ENCODE data around the gene ZNF805.
"Not testable (repeated sequence)": the region's sequence is repeated elsewhere in the genome, so short reads cannot be mapped to it uniquely, and the experiment has no call there.

ZNF805 gene

DNA sequence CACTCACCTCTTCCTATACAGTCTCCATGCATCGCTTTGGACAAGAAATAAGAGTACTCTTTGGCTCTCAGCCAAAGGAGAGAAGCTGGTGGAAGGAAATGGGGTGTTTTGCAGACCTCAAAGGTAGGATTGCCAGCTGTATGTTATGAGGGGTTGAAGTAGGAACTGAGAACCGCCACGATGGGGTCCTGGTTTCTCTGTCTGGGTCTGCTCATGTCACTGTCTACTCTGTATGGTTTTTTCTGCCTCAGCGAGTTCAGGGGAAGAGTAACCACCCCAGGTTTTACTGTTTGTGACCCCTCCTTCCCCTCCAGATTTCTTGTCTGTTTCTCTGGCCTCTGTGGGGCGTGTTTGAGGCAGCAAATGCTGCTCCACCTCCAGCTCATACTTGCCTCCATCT is 4.1 kb downstream of the ZNF805 start:
- DNase-seq (ENCODE audit: low read depth), result no peak
- H3K4me3 ChIP-seq (ENCODE audit: low read depth, low read length), result no peak overlapping the region
- TF ChIP-seq, protein P1, sequence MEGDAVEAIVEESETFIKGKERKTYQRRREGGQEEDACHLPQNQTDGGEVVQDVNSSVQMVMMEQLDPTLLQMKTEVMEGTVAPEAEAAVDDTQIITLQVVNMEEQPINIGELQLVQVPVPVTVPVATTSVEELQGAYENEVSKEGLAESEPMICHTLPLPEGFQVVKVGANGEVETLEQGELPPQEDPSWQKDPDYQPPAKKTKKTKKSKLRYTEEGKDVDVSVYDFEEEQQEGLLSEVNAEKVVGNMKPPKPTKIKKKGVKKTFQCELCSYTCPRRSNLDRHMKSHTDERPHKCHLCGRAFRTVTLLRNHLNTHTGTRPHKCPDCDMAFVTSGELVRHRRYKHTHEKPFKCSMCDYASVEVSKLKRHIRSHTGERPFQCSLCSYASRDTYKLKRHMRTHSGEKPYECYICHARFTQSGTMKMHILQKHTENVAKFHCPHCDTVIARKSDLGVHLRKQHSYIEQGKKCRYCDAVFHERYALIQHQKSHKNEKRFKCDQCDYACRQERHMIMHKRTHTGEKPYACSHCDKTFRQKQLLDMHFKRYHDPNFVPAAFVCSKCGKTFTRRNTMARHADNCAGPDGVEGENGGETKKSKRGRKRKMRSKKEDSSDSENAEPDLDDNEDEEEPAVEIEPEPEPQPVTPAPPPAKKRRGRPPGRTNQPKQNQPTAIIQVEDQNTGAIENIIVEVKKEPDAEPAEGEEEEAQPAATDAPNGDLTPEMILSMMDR (conservative IDR thresholded peaks at IDR 0.05; ENCODE audit: low read depth, low read length), result no peak

DNA sequence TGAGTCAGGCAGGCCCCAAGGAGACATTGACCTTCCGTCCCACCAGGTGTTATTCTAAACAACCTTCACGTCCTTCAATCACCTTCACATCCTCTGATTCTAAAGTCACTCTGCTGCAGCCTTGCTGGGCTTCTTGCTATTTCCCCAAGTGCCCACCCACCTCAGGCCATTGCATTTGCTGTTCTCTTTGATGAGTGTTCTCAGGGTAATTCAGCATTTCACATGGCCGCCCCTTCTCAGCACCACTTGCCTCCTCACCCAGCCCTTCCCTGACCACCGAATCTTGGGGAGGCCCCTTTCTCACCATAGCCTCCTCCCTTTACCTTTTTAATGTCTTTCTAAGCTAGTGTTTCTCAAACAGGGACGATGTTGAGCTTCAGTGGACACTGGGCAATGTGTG is 4.6 kb downstream of the ZNF805 start:
- no peak overlapping the region for H3K4me3 ChIP-seq (ENCODE audit: low read depth, low read length)

DNA sequence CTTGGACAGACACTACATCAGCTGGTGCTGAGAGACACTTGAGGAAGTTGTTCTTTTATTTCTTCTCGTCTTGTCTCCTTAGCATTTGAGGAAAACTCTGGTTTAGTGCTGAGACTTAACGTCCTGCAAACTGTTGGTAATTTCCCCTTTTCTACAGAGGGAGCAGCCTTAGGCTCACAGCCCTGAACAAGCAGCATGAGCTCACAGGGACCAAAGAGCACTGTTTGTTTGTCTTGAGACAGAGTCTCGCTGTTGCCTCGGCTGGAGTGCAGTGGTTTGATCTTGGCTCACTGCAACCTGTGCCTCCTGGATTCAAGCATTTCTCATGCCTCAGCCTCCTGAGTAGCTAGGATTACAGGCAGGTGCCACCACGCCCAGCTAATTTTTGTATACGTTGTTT is 5.5 kb downstream of the ZNF805 start:
- TF ChIP-seq, protein P1 (conservative IDR thresholded peaks at IDR 0.05; ENCODE audit: low read depth, low read length), result no peak
- DNase-seq (ENCODE audit: low read depth), result no peak
- H3K4me3 ChIP-seq (ENCODE audit: low read depth, low read length), result no peak overlapping the region

More for the DNA sequence above, 4.6 kb downstream of the ZNF805 start:
- TF ChIP-seq, protein P1 (conservative IDR thresholded peaks at IDR 0.05; ENCODE audit: low read depth, low read length), result no peak
- DNase-seq (ENCODE audit: low read depth), result no peak

DNA sequence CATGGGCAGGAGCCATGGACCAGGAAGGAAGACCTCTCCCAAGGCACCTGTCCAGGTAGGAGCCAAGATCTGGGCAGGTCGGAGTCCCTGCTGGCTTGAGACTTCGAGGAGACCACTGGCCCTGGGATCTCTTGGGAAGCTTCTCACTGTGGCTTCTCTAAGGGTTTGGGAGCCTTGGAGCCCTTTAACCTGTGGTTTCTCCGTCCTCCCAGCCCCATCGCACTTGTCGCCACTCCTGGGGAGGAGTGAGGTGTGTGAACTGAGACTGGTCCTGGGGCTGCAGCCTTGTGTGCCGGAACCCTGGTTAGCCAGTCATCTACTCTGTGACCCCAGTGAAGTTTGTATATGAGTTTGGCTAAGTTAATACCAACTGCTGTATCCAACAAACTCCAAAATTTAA is 8.2 kb downstream of the ZNF805 start:
- TF ChIP-seq, protein P1 (conservative IDR thresholded peaks at IDR 0.05; ENCODE audit: low read depth, low read length), result no peak
- no peak overlapping the region for H3K4me3 ChIP-seq (ENCODE audit: low read depth, low read length)
- no peak for DNase-seq (ENCODE audit: low read depth)

DNA sequence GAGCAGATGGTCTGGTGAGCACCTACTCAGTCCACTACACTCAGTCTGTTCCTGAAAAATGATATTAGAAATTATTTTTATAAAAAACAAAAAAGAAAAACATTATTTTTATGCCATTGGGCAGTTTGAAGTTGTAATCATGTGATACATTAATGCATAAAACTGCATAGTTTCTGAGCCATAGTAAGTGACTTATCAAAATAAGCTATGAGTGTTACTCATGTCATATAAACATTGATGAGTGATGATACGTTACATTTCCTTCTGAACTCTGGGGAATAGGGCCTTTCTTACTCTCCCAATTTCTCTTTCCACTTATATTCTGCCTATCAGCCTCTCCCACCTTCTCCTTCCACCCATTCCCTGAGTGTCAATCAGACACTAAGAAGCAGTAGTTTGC is 8.9 kb downstream of the ZNF805 start:
- TF ChIP-seq, protein P1 (conservative IDR thresholded peaks at IDR 0.05; ENCODE audit: low read depth, low read length), result no peak
- DNase-seq (ENCODE audit: low read depth), result no peak
- no peak overlapping the region for H3K4me3 ChIP-seq (ENCODE audit: low read depth, low read length)

DNA sequence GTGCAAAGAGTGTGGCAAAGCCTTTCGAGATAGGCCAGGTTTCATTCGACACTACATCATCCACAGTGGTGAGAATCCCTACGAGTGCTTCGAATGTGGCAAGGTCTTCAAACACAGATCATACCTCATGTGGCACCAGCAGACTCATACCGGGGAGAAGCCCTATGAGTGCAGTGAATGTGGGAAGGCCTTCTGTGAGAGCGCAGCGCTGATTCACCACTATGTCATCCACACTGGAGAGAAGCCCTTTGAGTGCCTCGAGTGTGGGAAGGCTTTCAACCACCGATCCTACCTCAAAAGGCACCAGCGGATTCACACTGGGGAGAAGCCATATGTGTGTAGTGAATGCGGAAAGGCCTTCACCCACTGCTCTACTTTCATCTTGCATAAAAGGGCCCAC is 13.3 kb downstream of the ZNF805 start:
- DNase-seq (ENCODE audit: low read depth); H3K4me3 ChIP-seq (ENCODE audit: low read depth, low read length): not testable (repeated sequence)

DNA sequence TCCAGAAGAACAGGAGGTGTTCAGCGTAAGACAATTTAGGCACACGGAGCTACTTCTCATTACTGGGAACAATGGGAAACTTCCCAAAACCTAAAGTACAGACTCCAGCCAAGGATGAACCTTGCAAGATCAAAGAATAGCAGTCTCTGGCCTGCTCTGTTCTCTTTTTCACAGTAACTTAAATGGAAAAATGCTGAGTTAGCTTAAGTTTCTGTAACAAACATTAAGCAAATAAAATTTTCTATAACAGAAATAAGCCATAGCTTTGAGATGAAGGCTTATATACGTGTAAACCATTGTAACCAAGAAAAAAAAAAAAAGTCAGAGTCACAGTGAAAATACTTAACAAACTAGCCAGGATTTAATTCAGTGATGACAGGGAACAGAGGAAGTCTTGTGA is 21.6 kb downstream of the ZNF805 start:
- TF ChIP-seq, protein P1 (conservative IDR thresholded peaks at IDR 0.05; ENCODE audit: low read depth, low read length), result no peak
- DNase-seq (ENCODE audit: low read depth), result no peak

More for the DNA sequence above, 21.6 kb downstream of the ZNF805 start:
- no peak overlapping the region for H3K4me3 ChIP-seq (ENCODE audit: low read depth, low read length)
